Cardiac septum (tissue), 1 donor: ENCODE data around the gene PNLIP. TPM values are rescaled to one million over a fixed set of nuclear protein-coding genes. Genes with fewer than 3 reads are reported as not detected.

Experiments used
- DNase-seq: peaks from one replicate; pipeline ENCODE4 v3.0.0-alpha.2; 2020; ENCODE audit warnings: low spot score
- intact Hi-C: fragments of 100-400 bp; cut with DNase I; formaldehyde crosslinking; loops from one replicate; pipeline ENCODE4 v1.14.0; 2022
- long read RNA-seq: library from polyadenylated mRNA; unstranded; transcript quantifications from one replicate; pipeline ENCODE4 v2.0.0, GENCODE V29; 2021
- total RNA-seq: library from RNA; stranded (reverse); fragmentation: NEBNext Ultra II Directional; extraction: Animal tissue kit (Norgen Biotek cat#: 25700); gene quantifications from one replicate; pipeline ENCODE4 v1.2.1, GENCODE V29; 2021
- donor health status: DM: no; HTN: no; CAD: no.

PNLIP gene
- total RNA-seq, result not detected
- long read RNA-seq, result 0 reads

- intact Hi-C loops, result no loop called here
- no peak for DNase-seq
Measured at GRCh38 chr10:116545756-116546155, at the start of gene PNLIP. Gene PNLIP (plus strand): TSS chr10:116545931. CDS start chr10:116546093, 162 bp downstream.

DNA sequence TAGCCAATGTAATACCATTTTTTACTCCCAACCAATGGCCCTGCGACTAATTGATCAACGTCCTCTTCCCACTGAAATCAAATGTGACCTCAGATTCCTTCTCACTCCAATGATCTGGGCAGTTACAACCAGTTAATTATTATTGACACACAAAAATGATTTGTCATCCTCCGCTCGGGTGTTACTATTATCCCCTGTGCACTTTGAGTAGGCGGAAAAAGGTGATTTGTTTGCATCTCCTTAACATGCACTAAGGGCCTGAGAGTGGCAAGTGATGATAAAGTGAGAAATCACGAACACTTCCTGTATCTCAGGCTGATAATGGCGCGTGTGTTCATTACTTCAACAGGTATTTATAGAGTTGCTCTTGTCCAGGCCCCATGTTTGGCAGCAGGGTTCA is 40.9 kb upstream of the PNLIP start:
- DNase-seq, result no peak
- intact Hi-C loops, result no loop called here

- intact Hi-C loops, result no loop called here
- DNase-seq, result no peak
Measured at GRCh38 chr10:116510565-116510964, 35.2 kb upstream of the PNLIP start.

DNA sequence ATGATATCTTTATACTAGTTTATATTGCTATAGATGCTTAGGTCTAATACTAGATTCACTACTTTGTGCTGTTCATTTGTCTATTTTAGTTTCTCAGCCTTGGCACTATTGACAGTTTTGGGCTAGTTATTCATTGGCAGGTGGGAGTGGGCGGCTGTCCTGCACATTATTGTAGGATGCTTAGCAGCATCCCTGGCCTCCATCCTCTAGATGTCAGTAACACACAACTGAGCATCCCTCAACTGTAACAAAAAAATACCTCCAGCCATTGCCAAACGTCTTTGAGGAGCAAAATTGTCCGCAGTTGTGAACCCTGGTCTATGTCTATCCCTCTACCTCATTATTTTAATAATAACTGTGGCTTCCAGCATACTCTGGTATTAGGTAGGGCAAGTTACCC is 34.4 kb upstream of the PNLIP start:
- intact Hi-C loops, result no loop called here
- no peak for DNase-seq

DNA sequence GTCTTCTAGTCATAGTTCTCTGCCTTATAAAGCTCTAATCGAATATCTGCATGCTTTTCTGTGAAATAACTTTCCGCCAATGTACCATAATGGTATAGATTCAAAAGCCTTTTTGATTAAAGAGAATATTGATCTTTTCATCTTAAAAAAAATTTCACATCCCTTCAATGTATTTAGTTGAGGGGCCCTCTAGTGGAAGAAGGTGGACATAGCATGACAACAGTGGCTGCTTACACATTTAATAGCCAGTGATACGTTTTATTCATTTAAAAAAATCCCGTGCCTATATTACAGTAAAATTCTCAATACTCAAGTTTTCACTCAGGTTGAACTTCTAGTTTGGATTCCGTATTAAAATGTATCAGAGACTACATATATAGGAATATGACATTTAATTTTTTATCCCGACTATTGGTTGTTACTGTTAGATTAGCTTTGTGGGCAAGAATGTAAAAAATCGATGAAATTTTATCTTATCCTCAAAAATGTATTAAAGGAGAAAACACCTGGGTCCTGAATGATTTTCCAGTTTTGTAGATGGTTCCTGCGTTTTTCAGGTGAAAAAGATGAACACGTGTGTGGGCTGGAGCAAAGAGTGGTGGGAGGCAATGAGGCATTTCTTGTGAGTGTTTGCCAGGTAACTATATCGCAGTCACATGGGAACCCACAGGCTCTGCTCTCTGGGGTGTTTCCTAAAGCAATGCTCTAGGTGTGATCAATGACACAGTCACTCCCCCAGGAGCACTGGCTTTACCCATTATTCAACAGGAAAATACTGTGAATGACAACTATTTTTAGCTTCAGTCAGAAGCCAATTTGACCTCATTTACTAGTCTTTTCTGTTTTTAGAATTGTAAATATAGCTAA is 24.1 kb upstream of the PNLIP start:
- no peak for DNase-seq
- intact Hi-C loops, result no loop called here

- intact Hi-C loops, result no loop called here
- DNase-seq, result no peak
Measured at GRCh38 chr10:116522803-116523381, 22.8 kb upstream of the PNLIP start.

- DNase-seq, result no peak
- intact Hi-C loops, result no loop called here
Measured at GRCh38 chr10:116524736-116525135, 21.0 kb upstream of the PNLIP start.

GRCh38 chr10:116526219-116526618 is 19.5 kb upstream of the PNLIP start:
- no peak for DNase-seq
- intact Hi-C loops, result no loop called here

DNA sequence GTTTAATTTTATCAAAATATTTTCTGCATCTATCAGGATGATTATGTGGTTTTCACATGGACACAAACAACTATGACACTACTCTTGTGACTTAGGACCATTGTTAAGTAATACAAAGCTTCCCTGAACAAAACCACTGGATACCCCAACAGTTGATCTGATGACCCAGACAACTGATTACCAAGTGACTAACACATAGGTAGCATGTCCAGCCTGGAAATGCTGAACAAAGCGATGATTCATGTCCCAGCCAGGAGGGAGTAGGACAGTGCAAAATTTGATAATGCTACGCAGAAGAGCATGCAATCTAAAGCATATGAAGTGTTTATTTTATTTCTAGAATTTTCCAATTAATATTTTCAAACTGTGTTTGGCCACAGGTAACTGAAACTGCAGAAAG is 8.9 kb upstream of the PNLIP start:
- DNase-seq, result no peak
- intact Hi-C loops, result no loop called here

DNA sequence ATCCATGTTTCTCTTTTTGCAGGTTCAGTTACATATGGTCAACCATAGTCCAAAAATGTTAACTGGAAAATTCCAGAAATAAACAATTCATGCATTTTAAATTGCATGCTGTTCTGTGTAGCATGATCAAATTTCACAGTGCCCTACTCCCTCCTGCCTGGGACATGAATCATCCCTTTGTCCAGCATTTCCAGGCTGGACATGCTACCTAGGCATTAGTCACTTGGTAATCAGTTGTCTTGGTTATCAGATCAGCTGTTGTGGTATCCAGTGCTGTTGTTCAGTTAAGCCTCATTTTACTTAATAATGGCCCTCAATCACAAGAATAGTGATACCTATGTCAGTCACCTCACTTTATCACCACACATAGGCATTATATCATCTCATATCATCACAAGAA is 7.3 kb upstream of the PNLIP start:
- DNase-seq, result no peak
- intact Hi-C loops, result no loop called here

DNA sequence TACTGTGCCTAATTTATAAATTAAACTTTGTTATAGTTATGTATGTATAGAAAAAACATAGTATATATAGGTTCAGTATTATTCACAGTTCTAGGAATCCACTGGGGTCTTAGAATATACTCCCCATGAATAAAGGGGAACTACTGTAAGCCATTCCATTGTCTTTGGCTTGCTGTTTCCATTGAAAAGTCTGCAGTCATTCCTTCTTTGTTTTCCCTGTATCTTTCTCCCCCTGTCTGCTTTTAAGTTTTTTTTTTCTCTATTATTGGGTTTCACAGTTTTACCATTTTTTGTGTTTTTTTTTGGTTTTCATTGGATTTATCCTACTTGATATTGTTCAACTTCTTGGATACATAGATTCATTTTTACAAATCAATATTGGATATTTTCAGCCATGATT is 6.7 kb upstream of the PNLIP start:
- intact Hi-C loops, result no loop called here
- no peak for DNase-seq

DNA sequence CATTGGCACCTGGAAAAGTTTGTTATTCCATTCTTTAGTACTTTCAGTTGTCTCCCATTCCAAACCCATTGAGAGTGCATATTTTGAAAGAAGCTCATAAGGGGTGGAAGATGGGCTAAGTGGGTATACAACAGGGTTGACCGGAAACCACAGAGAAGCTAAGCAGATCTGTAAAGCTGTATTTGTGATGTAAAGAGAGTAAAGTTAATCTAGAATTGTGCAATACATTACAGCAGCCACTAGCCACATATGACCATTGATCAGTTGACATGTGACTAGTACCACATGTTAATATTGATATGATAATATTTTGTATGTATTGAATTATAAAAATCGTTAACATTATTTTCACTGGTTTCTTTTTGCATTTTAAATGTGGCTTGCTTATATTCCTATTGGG is 4.9 kb upstream of the PNLIP start:
- intact Hi-C loops, result no loop called here
- DNase-seq, result no peak

DNA sequence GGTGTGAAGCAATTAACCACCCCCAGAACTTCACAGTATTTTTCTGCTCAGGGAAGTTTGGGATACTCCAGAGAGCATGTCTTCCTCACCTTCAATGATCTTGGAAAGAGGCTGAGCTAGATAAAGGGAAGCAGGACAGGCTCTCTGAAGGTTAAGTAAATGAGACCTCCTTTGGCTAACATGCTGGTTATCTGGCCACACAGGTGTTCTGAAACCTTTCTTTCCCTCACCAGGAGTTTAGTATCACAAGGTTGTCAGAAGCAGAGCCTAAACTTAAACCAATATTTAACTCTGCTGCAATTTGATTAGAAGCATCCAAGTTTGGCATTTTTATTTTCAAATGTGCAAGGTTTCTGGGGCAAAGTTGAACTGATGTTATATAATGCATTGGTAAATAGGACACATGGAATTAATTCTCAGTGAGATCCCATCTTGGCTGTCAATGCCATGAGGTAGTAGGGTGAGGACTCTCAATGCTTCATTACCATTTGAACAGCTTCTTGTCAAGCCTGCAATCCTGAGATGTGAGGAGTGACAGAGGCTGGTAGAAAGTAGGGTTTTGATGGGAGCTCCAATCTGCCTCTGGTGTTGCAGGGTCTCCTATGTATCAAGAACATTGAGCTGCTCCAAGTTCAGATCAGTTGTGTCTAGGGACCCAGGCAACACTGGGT is 3.6 kb upstream of the PNLIP start:
- no peak for DNase-seq
- intact Hi-C loops, result no loop called here

DNA sequence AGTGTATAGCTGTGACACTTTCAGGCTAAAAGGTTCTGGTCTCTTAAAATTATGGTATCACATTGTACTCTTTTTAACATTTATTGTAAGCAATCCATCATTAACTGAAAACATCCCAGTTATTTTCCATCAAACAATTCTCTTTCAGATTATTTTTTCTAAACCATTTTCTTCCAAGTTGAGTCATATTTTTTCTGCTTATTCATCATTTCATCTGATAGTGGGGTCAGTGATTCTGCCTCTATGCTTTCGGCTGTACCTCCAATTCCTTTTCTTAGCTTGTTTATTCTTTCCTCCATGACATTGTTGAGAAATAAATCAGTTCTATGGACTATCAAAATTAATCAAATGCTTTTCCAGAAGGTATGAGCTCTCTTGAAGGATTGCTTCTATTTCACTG is 609 bp upstream of the PNLIP start:
- no peak for DNase-seq
- intact Hi-C loops, result no loop called here

DNA sequence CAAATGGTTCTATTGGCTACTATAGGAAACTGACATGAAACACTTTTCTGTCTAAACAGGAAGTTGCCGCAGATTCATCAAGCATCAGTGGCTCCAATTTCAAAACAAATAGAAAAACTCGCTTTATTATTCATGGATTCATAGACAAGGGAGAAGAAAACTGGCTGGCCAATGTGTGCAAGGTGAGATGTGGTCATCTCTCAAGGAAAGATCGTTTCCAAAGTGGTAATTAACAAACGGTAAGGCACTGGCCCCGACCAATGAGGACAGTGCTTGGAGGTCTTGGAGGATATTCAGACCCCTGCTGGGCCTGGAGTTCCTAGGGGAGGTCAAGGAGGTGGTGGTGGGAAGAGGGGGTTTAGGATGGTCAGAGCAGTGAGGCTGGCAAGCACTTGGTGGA is 2.6 kb downstream of the PNLIP start:
- intact Hi-C loops, result no loop called here
- DNase-seq, result no peak

DNA sequence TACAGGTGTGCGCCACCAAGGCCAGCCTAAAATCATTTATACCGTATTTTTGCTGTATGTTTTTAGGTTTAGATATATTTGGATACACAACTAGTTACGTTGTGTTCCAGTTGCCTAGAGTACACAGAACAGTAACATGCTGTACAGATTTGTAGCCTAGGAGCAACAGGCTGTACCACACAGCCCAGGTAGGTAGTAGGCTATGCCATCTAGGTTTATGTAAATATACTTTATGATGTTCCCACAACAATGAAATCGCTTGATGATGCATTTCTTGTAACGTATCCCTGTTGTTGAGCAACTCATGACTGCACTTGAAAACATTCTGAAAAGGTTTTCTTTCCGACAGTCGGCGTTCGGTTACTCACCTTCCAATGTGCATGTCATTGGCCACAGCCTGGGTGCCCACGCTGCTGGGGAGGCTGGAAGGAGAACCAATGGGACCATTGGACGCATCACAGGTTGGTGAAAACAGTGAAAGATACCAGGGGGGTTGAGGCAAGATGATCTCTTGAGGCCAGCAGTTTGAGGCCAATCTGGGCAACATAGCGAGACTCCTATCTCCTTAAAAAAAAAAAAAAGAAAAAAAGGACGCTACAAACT is 7.7 kb downstream of the PNLIP start:
- DNase-seq, result no peak
- intact Hi-C loops, result no loop called here

- intact Hi-C loops, result no loop called here
- no peak for DNase-seq
Measured at GRCh38 chr10:116554628-116555027, 8.9 kb downstream of the PNLIP start.

DNA sequence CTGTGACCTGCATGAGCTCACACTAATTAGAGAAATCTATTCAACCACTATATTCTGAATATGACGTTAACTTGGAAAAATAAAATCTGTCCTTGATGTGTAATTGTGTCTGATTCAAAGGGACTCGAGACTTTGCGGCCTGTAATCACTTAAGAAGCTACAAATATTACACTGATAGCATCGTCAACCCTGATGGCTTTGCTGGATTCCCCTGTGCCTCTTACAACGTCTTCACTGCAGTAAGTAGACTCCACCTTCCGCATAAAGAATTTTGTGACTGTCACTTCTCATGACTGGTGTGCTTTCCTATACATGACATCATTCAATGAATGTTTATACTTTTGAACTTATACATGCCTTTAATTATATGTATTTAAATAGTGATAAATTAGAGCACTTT is 10.1 kb downstream of the PNLIP start:
- intact Hi-C loops, result no loop called here
- no peak for DNase-seq

DNA sequence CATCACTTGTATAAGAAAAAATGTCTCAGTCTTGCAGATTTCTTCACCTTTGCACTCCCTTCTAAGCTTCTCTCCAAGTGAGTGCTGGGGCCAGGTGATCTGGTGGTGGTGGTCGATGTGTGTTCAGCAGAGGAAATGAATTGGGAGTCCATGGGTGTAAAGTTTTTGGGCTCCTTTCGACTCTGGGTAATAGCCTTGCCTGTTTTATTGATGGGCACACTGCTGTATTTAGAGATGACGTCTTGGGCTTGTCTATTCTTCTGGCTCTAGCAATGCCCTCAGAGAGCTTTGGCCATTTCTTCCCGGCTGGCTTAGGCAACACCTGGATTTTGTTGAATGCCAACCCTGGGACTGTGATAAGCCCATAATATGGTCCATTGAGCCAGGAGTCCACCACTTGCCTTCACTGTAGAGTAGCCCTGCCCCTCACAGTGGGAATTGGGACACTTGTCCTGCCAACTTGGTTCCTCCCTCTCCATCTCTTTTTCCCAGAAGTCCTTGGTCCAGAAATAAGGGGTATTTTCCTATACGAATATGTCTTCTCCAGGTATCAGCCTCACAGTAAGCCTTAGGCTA is 11.7 kb downstream of the PNLIP start:
- DNase-seq, result no peak
- intact Hi-C loops, result no loop called here

GRCh38 chr10:116565534-116565933 is 19.8 kb downstream of the PNLIP start:
- intact Hi-C loops, result no loop called here
- no peak for DNase-seq
